Activated CD4-positive, alpha-beta T cell treated with anti-CD3 and anti-CD28 coated beads, Interleukin-2, amount 50 U/mL, for 1 hour (primary cell): Measurements from ENCODE around the gene LARP4B.

Experiments used
- DNase-seq: peaks from one replicate; pipeline ENCODE4 v3.0.0-alpha.2; 2020

The LARP4B gene

GRCh38 chr10:860519-860918 is 71.0 kb downstream of the LARP4B start:
- DNase-seq: no peak

- DNase-seq: no peak
These were observed 74.9 kb downstream of the LARP4B start for GRCh38 chr10:856416-857157.

GRCh38 chr10:855671-856070 is 75.8 kb downstream of the LARP4B start:
- DNase-seq: no peak

GRCh38 chr10:855079-855478 is 76.4 kb downstream of the LARP4B start:
- DNase-seq: no peak

- DNase-seq: no peak
These were observed 78.5 kb downstream of the LARP4B start for GRCh38 chr10:853017-853416.

GRCh38 chr10:852386-852785 is 79.1 kb downstream of the LARP4B start:
- DNase-seq: no peak

GRCh38 chr10:851901-852300 is 79.6 kb downstream of the LARP4B start:
- no peak for DNase-seq

- no peak for DNase-seq
These were observed 81.4 kb downstream of the LARP4B start for GRCh38 chr10:850093-850492.

GRCh38 chr10:847868-848267 is 83.6 kb downstream of the LARP4B start:
- DNase-seq: no peak

- DNase-seq: no peak
These were observed 85.3 kb downstream of the LARP4B start for GRCh38 chr10:846126-846685.

GRCh38 chr10:845526-845925 is 86.0 kb downstream of the LARP4B start:
- DNase-seq: no peak

GRCh38 chr10:844552-844951 is 87.0 kb downstream of the LARP4B start:
- DNase-seq: no peak

GRCh38 chr10:843703-844102 is 87.8 kb downstream of the LARP4B start:
- DNase-seq: no peak

- no peak for DNase-seq
These were observed 88.7 kb downstream of the LARP4B start for GRCh38 chr10:842795-843194.

- DNase-seq: no peak
These were observed 90.0 kb downstream of the LARP4B start for GRCh38 chr10:841535-841934.

- DNase-seq: no peak
These were observed 91.8 kb downstream of the LARP4B start for GRCh38 chr10:839550-840205.

GRCh38 chr10:836782-837181 is 94.7 kb downstream of the LARP4B start:
- DNase-seq: no peak

GRCh38 chr10:834493-834892 is 97.0 kb downstream of the LARP4B start:
- DNase-seq: no peak

- DNase-seq: no peak
These were observed 102.3 kb downstream of the LARP4B start for GRCh38 chr10:829241-829640.

GRCh38 chr10:828191-828590 is 103.3 kb downstream of the LARP4B start:
- no peak for DNase-seq

- no peak for DNase-seq
These were observed 106.6 kb downstream of the LARP4B start for GRCh38 chr10:824946-825345.

- no peak for DNase-seq
These were observed 107.0 kb downstream of the LARP4B start for GRCh38 chr10:824497-824896.

GRCh38 chr10:822661-823367 is 108.7 kb downstream of the LARP4B start:
- no peak for DNase-seq

- no peak for DNase-seq
These were observed 109.3 kb downstream of the LARP4B start for GRCh38 chr10:822197-822596.
